ENCODE results near the gene NOP16.

DNA sequence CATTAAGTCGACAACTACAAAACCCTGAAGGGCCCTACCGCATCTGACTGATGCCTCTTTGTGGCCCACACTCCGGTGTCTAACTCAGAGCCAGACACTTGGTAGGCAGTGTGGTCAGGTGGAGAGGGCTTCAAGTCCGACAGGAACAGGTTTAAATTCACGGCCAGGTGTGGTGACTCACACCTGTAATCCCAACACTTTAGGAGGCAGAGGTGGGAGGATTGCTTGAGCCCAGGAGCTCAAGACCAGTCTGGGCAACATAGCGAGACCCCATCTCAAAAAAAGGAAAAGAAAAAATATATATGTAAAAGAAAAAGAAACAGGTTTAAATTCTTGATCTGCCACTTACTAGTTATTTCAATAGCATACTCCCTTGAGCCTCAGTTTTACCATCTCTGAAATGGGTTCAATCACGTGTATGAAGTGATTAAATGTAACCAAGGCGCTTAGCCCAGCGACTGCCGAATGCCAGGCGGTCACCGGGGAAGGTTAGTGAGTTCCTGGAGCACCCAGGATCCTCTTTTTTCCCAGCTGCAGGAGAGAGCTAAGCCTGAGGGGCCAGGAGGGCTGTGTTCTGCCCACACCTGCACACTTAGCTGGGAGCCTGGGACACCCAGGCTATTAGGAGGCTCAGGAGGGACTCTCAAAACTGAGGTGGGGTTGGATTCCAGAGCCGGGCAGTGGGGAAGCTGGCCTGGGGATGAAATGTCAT, 27.0 kb upstream of the NOP16 start:
- TF ChIP-seq EZH2 (IDR thresholded peaks at IDR 0.05; ENCODE audit: borderline replicate concordance, low read length) (no peak), CTCF (conservative IDR thresholded peaks at IDR 0.05 in 1 of 2, IDR thresholded peaks at IDR 0.05 in 1 of 2; ENCODE audit: extremely low read depth in 1 of 2, insufficient read depth in 1 of 2, low read depth in 1 of 2, low read length in 2 of 2) (no peak)

Data from mammary epithelial cell (primary cell).